ENCODE data around the gene CTCFL.

- TF ChIP-seq CTCF (conservative IDR thresholded peaks at IDR 0.05) (no peak), EZH2 (IDR thresholded peaks at IDR 0.05; ENCODE audit: low read depth) (no peak)
These were observed 50.1 kb downstream of the CTCFL start for GRCh38 chr20:57474816-57475215.
